ENCODE results near the gene TMPRSS3. TPM values are rescaled to one million over a fixed set of nuclear protein-coding genes. Genes with fewer than 3 reads are reported as not detected.

TMPRSS3 gene
- total and polyA plus RNA-seq, 9 of the 15 experiments (the other 6 are each of a cell fraction or from before 2014, with no cell fraction given) = 0.07 TPM; not detected in 8

DNA sequence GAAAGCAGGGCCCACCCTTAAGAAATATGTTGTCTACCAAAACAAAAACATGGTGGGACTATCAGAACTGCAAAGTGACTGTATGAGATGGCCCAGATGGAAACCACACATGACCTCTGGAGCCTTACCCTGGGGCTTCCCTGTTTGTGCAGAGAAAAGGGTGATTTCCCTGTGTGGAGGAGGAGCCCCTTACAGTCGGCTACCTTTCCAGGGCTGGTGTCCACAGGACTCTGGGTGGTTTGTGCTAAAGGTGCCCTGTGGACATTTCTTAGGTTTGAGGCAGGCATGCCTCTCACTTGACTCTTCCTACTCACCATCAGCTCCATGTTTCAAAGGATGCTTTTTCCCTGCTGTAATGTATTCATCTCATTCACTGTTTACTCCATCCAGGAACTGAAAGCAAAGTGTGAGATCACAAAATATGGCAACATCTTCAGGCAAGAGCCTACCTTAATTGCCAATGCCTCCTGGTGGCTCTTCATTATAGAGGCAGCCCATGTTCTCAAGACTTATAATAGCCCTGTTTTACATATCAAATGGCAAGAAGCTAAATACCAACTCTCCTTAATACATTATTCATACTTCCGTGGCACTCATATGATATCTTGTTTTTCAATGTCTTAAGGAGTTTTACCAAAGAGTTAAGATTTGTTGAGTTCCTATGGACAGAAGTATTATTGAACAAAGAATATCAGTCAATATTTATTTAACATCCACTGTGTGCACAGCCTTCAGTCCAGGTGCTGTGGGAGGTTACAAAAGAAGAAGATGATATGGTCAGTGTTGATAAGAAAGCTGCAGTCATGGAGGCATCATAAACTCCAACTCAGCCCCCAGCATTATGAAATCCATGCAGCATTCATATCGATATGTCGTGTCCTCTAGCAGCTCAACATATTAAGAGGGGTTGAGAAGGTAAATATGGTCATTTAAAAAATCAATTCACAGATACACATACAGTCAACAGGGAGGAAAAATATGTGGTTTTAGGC is 65.2 kb downstream of the TMPRSS3 start (continued):
- no peak for TF ChIP-seq CBX8 (IDR thresholded peaks at IDR 0.05; ENCODE audit: borderline replicate concordance, extremely low read depth, low read depth, low read length, poor library complexity, severe bottlenecking)
- no peak for TF ChIP-seq PURB (CRISPR knock-in tag; IDR thresholded peaks at IDR 0.05; ENCODE audit: low read depth)

DNA sequence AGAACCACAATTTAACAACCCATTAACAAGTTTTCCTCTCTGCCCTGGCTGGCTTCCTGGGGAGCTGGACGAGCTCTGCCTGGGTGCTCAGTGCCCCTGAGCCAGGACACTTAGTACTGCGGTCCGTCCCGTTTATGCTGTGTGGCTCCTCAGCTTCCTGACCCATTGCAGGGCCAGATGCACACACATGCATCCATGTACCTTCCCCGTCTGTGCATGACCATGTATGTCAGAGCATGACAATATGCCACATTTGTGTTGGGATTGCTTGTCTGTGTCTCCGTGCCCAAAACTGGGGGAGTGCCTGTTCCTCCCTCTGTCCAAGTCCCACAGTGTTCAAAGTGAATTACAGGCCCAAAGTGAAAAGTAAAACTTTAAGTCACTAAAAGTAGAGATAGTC is 71.0 kb downstream of the TMPRSS3 start:
- POLR2A ChIA-PET = interaction anchor here (0.7 to 1.7 kb wide), 3 partner anchors 10 to 457 kb away, joined by 3 to 8 read pairs (median 3); partner anchors contain the start of gene TFF3
- no peak for FAIRE-seq
- no TSS peak for BruUV-seq (replicated peaks)

More for the DNA sequence above, 71.0 kb downstream of the TMPRSS3 start:
- TF ChIP-seq MAFG (tag; conservative IDR thresholded peaks at IDR 0.05) (no peak), ZNF76 (CRISPR knock-in tag; IDR thresholded peaks at IDR 0.05; ENCODE audit: borderline replicate concordance) (no peak)
- TF ChIP-seq, protein P1, sequence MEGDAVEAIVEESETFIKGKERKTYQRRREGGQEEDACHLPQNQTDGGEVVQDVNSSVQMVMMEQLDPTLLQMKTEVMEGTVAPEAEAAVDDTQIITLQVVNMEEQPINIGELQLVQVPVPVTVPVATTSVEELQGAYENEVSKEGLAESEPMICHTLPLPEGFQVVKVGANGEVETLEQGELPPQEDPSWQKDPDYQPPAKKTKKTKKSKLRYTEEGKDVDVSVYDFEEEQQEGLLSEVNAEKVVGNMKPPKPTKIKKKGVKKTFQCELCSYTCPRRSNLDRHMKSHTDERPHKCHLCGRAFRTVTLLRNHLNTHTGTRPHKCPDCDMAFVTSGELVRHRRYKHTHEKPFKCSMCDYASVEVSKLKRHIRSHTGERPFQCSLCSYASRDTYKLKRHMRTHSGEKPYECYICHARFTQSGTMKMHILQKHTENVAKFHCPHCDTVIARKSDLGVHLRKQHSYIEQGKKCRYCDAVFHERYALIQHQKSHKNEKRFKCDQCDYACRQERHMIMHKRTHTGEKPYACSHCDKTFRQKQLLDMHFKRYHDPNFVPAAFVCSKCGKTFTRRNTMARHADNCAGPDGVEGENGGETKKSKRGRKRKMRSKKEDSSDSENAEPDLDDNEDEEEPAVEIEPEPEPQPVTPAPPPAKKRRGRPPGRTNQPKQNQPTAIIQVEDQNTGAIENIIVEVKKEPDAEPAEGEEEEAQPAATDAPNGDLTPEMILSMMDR (IDR thresholded peaks at IDR 0.05 in 2 of 3, conservative IDR thresholded peaks at IDR 0.05 in 1 of 3; ENCODE audit: insufficient read depth in 2 of 3, low read depth in 1 of 3, low read length in 3 of 3) = no peak
- DNase-seq (ENCODE audit: extremely low read depth in 1 of 4, low spot score in 3 of 4) (no peak), ATAC-seq (no peak)
- intact Hi-C loops (cut with micrococcal nuclease) (no loop called here), in situ Hi-C loops (cut with MboI) (no loop called here)
- Histone ChIP-seq H3K79me2 (ENCODE audit: control insufficient read depth, insufficient read depth, low read length) (no peaks in the 10 kb centered on the region), H3K27me3 (ENCODE audit: control insufficient read depth in 2 of 2, insufficient read depth in 2 of 2, low read length in 2 of 2) (peaks cover 24 to 36% of the 10 kb centered on the region in 2 experiments; a peak in 4 of 5 replicates), H3K36me3 (ENCODE audit: control insufficient read depth, insufficient read depth, low read length) (no peaks in the 10 kb centered on the region), H4K20me1 (replicated peaks; ENCODE audit: control insufficient read depth, insufficient read depth, low read length) (no peaks in the 10 kb centered on the region), H3K4me3 (no peak overlapping the region), H3K9ac (ENCODE audit: insufficient read depth in 1 of 2, low read depth in 2 of 2, low read length in 2 of 2) (no peak overlapping the region), H3K9me1 (ENCODE audit: control insufficient read depth, insufficient read depth, low read length) (no peaks in the 10 kb centered on the region), H3K9me3 (replicated peaks; ENCODE audit: control insufficient read depth, insufficient read depth, low read depth, low read length) (no peaks in the 10 kb centered on the region), H3K4me2 (ENCODE audit: insufficient read depth, low read length) (no peak overlapping the region), H3K4me1 (replicated peaks in 1 of 2; ENCODE audit: control insufficient read depth in 2 of 2, insufficient read depth in 2 of 2, low read length in 2 of 2) (no peaks in the 10 kb centered on the region), H2AFZ (ENCODE audit: low read depth, low read length) (no peak overlapping the region), H3K27ac (ENCODE audit: extremely low read depth, low read depth, low read length) (no peak overlapping the region)
- 2% methylated on average over 6 of the region's 6 CpGs for WGBS (ENCODE audit: insufficient coverage, low coverage, missing lambda C conversion rate)
- CTCF ChIA-PET (ENCODE audit: low intra/inter-chr PET ratio) = no interaction called here

Small RNAs within 50 kb of the gene (small RNA-seq; reads per million reads assigned to genes)
- not detected for gene RNU6-1149P

Other genes with a start within 250 kb of the TMPRSS3 start
- 0.12 TPM in 1 of 2 replicates, not detected in the other for gene ABCG1, start 176.9 kb downstream of the TMPRSS3 start, total RNA-seq (2014; rRNA removed)
- gene ABCG1, start 176.9 kb downstream of the TMPRSS3 start, total RNA-seq (2014; rRNA removed; fragmentation: Illumina TruSeq; extraction: Trizol) = not detected in 2 replicates
- 0.04 and 0.08 TPM in 2 replicates for gene ABCG1, start 176.9 kb downstream of the TMPRSS3 start, total RNA-seq (2015; rRNA removed; fragmentation: Illumina TruSeq; extraction: Trizol)
- 0.07 and 0.09 TPM in 2 replicates for gene ABCG1, start 176.9 kb downstream of the TMPRSS3 start, total RNA-seq (2021)
- not detected in 2 replicates for gene ABCG1, start 176.9 kb downstream of the TMPRSS3 start, polyA plus RNA-seq (2011; rRNA removed)
- gene ABCG1, start 176.9 kb downstream of the TMPRSS3 start, polyA plus RNA-seq (2014; fragmentation: Illumina TruSeq; extraction: Trizol) = not detected in 2 replicates
- not detected for gene ABCG1, start 176.9 kb downstream of the TMPRSS3 start, polyA plus RNA-seq (2014; fragmentation: Nextera tagmentation; extraction: Ambion mirVana)
- gene ABCG1, start 176.9 kb downstream of the TMPRSS3 start, polyA plus RNA-seq (2014; rRNA removed) = not detected in 2 replicates
- gene TFF3, start 80.6 kb downstream of the TMPRSS3 start, total RNA-seq (2014; rRNA removed) = not detected in 2 replicates
- not detected in 2 replicates for gene TFF3, start 80.6 kb downstream of the TMPRSS3 start, total RNA-seq (2014; rRNA removed; fragmentation: Illumina TruSeq; extraction: Trizol)
- not detected in 2 replicates for gene TFF3, start 80.6 kb downstream of the TMPRSS3 start, total RNA-seq (2015; rRNA removed; fragmentation: Illumina TruSeq; extraction: Trizol)
- gene TFF3, start 80.6 kb downstream of the TMPRSS3 start, total RNA-seq (2021) = 0.72 and 0.78 TPM in 2 replicates
- gene TFF3, start 80.6 kb downstream of the TMPRSS3 start, polyA plus RNA-seq (2011; rRNA removed) = 0.07 TPM in 1 of 2 replicates, not detected in the other
- gene TFF3, start 80.6 kb downstream of the TMPRSS3 start, polyA plus RNA-seq (2014; fragmentation: Illumina TruSeq; extraction: Trizol) = not detected in 2 replicates
- gene TFF3, start 80.6 kb downstream of the TMPRSS3 start, polyA plus RNA-seq (2014; fragmentation: Nextera tagmentation; extraction: Ambion mirVana) = not detected
- not detected in 2 replicates for gene TFF3, start 80.6 kb downstream of the TMPRSS3 start, polyA plus RNA-seq (2014; rRNA removed)
- not detected in 2 replicates for gene TFF2, start 45.1 kb downstream of the TMPRSS3 start, total RNA-seq (2014; rRNA removed)
- gene TFF2, start 45.1 kb downstream of the TMPRSS3 start, total RNA-seq (2014; rRNA removed; fragmentation: Illumina TruSeq; extraction: Trizol) = not detected in 2 replicates
- not detected in 2 replicates for gene TFF2, start 45.1 kb downstream of the TMPRSS3 start, total RNA-seq (2015; rRNA removed; fragmentation: Illumina TruSeq; extraction: Trizol)
- not detected in 2 replicates for gene TFF2, start 45.1 kb downstream of the TMPRSS3 start, total RNA-seq (2021)
- not detected in 2 replicates for gene TFF2, start 45.1 kb downstream of the TMPRSS3 start, polyA plus RNA-seq (2011; rRNA removed)
- not detected in 2 replicates for gene TFF2, start 45.1 kb downstream of the TMPRSS3 start, polyA plus RNA-seq (2014; fragmentation: Illumina TruSeq; extraction: Trizol)
- gene TFF2, start 45.1 kb downstream of the TMPRSS3 start, polyA plus RNA-seq (2014; fragmentation: Nextera tagmentation; extraction: Ambion mirVana) = not detected
- not detected in 2 replicates for gene TFF2, start 45.1 kb downstream of the TMPRSS3 start, polyA plus RNA-seq (2014; rRNA removed)
- gene TFF1, start 29.5 kb downstream of the TMPRSS3 start, total RNA-seq (2014; rRNA removed) = not detected in 2 replicates
- not detected in 2 replicates for gene TFF1, start 29.5 kb downstream of the TMPRSS3 start, total RNA-seq (2014; rRNA removed; fragmentation: Illumina TruSeq; extraction: Trizol)
- gene TFF1, start 29.5 kb downstream of the TMPRSS3 start, total RNA-seq (2015; rRNA removed; fragmentation: Illumina TruSeq; extraction: Trizol) = not detected in 2 replicates
- gene TFF1, start 29.5 kb downstream of the TMPRSS3 start, total RNA-seq (2021) = 0.31 and 0.98 TPM in 2 replicates
- gene TFF1, start 29.5 kb downstream of the TMPRSS3 start, polyA plus RNA-seq (2011; rRNA removed) = not detected in 2 replicates
- gene TFF1, start 29.5 kb downstream of the TMPRSS3 start, polyA plus RNA-seq (2014; fragmentation: Illumina TruSeq; extraction: Trizol) = not detected in 2 replicates
- gene TFF1, start 29.5 kb downstream of the TMPRSS3 start, polyA plus RNA-seq (2014; fragmentation: Nextera tagmentation; extraction: Ambion mirVana) = not detected
- gene TFF1, start 29.5 kb downstream of the TMPRSS3 start, polyA plus RNA-seq (2014; rRNA removed) = not detected in 2 replicates
- gene UBASH3A, start 7.8 kb upstream of the TMPRSS3 start, total RNA-seq (2014; rRNA removed) = 1.4 and 2.9 TPM in 2 replicates
- gene UBASH3A, start 7.8 kb upstream of the TMPRSS3 start, total RNA-seq (2014; rRNA removed; fragmentation: Illumina TruSeq; extraction: Trizol) = 0.35 and 0.47 TPM in 2 replicates
- gene UBASH3A, start 7.8 kb upstream of the TMPRSS3 start, total RNA-seq (2015; rRNA removed; fragmentation: Illumina TruSeq; extraction: Trizol) = 0.90 and 1.1 TPM in 2 replicates
- 1.5 and 1.8 TPM in 2 replicates for gene UBASH3A, start 7.8 kb upstream of the TMPRSS3 start, total RNA-seq (2021)
- 1.4 and 4.4 TPM in 2 replicates for gene UBASH3A, start 7.8 kb upstream of the TMPRSS3 start, polyA plus RNA-seq (2011; rRNA removed)
- gene UBASH3A, start 7.8 kb upstream of the TMPRSS3 start, polyA plus RNA-seq (2014; fragmentation: Illumina TruSeq; extraction: Trizol) = 1.1 and 1.4 TPM in 2 replicates
- gene UBASH3A, start 7.8 kb upstream of the TMPRSS3 start, polyA plus RNA-seq (2014; fragmentation: Nextera tagmentation; extraction: Ambion mirVana) = under 1 TPM; 0.23 to 0.25 TPM
- gene UBASH3A, start 7.8 kb upstream of the TMPRSS3 start, polyA plus RNA-seq (2014; rRNA removed) = 1.0 and 1.4 TPM in 2 replicates
- not detected in 2 replicates for gene RSPH1, start 100.2 kb upstream of the TMPRSS3 start, total RNA-seq (2014; rRNA removed)
- not detected in 2 replicates for gene RSPH1, start 100.2 kb upstream of the TMPRSS3 start, total RNA-seq (2014; rRNA removed; fragmentation: Illumina TruSeq; extraction: Trizol)
- gene RSPH1, start 100.2 kb upstream of the TMPRSS3 start, total RNA-seq (2015; rRNA removed; fragmentation: Illumina TruSeq; extraction: Trizol) = not detected in 2 replicates
- gene RSPH1, start 100.2 kb upstream of the TMPRSS3 start, total RNA-seq (2021) = not detected in 2 replicates
- gene RSPH1, start 100.2 kb upstream of the TMPRSS3 start, polyA plus RNA-seq (2011; rRNA removed) = 0.17 TPM in 1 of 2 replicates, not detected in the other
- gene RSPH1, start 100.2 kb upstream of the TMPRSS3 start, polyA plus RNA-seq (2014; fragmentation: Illumina TruSeq; extraction: Trizol) = not detected in 2 replicates
- gene RSPH1, start 100.2 kb upstream of the TMPRSS3 start, polyA plus RNA-seq (2014; fragmentation: Nextera tagmentation; extraction: Ambion mirVana) = not detected
- not detected in 2 replicates for gene RSPH1, start 100.2 kb upstream of the TMPRSS3 start, polyA plus RNA-seq (2014; rRNA removed)
- gene SLC37A1, start 117.8 kb upstream of the TMPRSS3 start, total RNA-seq (2014; rRNA removed) = 0.33 and 1.4 TPM in 2 replicates
- gene SLC37A1, start 117.8 kb upstream of the TMPRSS3 start, total RNA-seq (2014; rRNA removed; fragmentation: Illumina TruSeq; extraction: Trizol) = 0.10 and 0.15 TPM in 2 replicates
- gene SLC37A1, start 117.8 kb upstream of the TMPRSS3 start, total RNA-seq (2015; rRNA removed; fragmentation: Illumina TruSeq; extraction: Trizol) = 0.40 and 0.79 TPM in 2 replicates
- gene SLC37A1, start 117.8 kb upstream of the TMPRSS3 start, total RNA-seq (2021) = 0.40 and 0.60 TPM in 2 replicates
- 3.4 and 4.5 TPM in 2 replicates for gene SLC37A1, start 117.8 kb upstream of the TMPRSS3 start, polyA plus RNA-seq (2011; rRNA removed)
- 0.45 and 0.65 TPM in 2 replicates for gene SLC37A1, start 117.8 kb upstream of the TMPRSS3 start, polyA plus RNA-seq (2014; fragmentation: Illumina TruSeq; extraction: Trizol)
- under 1 TPM; 0.06 to 0.20 TPM for gene SLC37A1, start 117.8 kb upstream of the TMPRSS3 start, polyA plus RNA-seq (2014; fragmentation: Nextera tagmentation; extraction: Ambion mirVana)
- gene SLC37A1, start 117.8 kb upstream of the TMPRSS3 start, polyA plus RNA-seq (2014; rRNA removed) = 0.09 and 0.24 TPM in 2 replicates